ENCODE data around the gene HOXA1.

HOXA1 gene

GRCh38 chr7:27131390-27131819 lies 35.6 kb upstream of the HOXA1 start:
- FAIRE-seq: no peak

GRCh38 chr7:27130540-27131389 lies 35.0 kb upstream of the HOXA1 start, which contains the start of gene HOXA4:
TSS of gene HOXA4 (minus strand) at chr7:27130757. CDS start at chr7:27130733, 24 bp downstream.
- no peak for FAIRE-seq

DNA sequence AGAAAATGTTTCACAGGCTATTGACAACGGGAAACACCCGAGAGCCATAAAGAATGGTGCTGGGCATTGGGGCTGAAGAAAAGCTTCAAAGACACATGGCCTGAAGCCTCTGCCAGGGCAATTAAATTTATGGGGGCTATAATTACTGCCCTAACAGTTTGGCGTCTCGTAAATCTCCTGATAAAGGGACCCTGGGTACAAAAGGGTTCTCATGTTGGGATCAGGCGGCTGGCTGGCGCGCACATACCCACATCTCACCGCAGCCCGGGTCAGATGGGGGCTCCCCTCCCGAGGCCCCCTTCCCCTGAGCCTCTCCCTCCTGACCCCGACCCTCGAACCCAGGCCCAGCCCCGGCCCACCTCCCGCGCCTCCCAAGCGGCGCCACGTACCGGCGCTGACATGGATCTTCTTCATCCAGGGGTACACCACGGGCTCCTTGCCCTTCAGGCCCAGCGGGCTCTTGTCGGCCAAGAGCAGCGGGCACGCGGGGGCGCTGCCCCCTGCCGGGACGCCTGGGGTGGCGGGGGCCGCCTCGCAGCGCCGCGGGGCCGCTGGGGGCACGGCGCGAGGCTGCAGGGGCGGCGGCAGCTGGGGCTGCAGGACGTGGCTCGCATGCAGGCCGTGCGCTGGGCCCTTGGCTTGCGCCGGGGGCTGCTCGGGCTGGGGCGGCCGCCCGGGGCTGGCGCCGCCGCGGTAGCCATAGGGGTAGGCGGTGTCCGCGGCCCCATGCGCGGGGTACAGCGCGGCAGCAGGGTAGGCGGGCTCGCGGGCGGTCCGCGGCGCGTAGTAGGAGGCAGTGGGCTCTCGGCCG lies 34.1 kb upstream of the HOXA1 start:
- no peak for FAIRE-seq

DNA sequence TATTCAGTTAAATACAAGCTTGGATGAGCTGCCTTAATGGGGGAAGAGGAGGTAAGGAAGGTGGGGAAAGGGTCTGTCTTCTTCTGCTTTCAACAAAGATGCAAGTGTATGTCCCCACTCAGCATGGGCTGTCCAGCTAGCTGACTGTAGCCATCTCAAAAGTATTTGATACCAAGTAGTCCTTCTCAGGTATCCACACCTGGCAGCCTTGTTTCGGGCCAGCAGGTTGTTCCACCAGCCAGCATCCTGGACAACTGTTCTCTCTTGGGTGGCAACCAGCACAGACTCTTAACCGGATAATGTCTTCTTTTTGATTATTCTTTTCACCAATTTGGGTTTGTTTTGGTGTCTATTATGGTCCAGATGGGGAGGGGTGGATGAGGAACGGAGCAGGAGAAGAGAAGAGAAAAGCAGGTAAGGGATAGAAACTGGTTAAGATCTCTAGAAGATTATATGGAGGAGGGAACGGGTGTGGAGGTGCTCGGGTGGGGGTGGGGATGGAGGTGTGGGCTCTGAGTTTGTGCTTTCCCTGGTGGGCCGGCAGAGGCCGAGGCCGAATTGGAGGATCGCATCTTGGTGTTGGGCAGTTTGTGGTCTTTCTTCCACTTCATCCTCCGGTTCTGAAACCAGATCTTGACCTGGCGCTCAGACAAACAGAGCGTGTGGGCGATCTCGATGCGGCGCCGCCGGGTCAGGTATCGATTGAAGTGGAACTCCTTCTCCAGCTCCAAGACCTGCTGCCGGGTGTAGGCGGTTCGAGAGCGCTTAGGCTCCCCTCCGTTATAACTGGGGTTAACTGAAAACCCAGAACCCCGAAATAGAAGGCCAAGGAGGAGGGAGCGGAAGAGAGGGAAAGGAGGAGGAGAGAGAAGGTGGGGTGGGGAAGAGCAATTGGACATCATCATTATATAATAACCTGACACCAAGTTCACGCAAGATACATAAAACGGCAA lies 33.3 kb upstream of the HOXA1 start:
- FAIRE-seq: no peak

DNA sequence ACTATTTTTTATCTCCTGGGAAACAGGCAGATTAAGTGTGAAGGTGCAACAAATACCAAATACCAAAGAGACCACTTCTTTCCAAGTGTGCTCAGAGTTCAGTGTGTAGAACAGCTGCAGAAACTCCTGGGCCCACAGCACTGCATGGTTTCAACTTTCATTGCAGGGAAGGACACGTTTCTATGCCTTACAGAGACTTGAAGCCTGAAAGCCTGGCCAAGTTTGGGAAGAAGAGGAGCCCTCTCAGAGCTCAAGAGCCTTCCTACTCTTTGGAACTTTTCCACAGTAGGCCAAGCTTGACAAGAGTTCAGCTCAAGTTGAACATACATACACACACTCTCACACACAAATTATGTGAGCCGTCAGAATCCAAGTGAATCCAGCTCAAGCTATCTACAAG lies 32.2 kb upstream of the HOXA1 start:
- no peak for FAIRE-seq

DNA sequence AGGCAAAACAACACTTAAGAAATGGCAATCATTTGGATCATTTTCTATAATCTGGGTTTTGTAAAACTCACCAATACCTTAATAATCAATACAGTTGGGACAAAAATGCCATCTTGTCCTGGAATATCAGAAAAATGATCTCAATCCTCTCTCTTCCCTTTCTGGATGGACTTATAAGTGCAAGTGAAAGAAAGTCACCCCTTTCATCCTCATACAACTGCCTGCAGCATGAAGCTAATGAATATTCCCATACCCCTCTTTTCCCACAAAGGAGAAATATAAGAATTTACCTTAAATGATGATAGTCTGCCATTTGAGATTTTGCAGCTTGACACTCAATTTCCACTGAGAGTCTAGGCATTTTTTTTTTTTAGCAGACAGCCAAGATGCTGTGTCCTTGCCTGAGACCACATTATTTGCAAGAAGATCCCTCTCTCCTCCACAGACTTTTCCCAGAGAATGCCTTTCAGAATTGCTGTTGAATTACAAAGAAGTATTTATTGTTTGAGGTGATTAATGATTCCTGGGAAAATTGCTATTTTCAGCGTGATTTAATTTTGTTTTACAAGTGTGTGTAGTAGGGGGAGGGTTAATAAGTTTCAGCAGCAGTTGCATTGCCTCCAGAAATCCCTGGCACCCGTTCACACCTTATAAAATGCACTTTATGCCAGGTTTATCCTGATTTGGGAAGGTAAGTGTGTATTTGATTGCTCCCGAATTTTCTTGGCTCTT lies 31.0 kb upstream of the HOXA1 start:
- FAIRE-seq: no peak

GRCh38 chr7:27125986-27126394 lies 30.2 kb upstream of the HOXA1 start:
- no peak for FAIRE-seq

GRCh38 chr7:27124902-27125689 lies 29.3 kb upstream of the HOXA1 start:
- FAIRE-seq: no peak

- no peak for FAIRE-seq
These were observed 28.5 kb upstream of the HOXA1 start for GRCh38 chr7:27124096-27124901.

DNA sequence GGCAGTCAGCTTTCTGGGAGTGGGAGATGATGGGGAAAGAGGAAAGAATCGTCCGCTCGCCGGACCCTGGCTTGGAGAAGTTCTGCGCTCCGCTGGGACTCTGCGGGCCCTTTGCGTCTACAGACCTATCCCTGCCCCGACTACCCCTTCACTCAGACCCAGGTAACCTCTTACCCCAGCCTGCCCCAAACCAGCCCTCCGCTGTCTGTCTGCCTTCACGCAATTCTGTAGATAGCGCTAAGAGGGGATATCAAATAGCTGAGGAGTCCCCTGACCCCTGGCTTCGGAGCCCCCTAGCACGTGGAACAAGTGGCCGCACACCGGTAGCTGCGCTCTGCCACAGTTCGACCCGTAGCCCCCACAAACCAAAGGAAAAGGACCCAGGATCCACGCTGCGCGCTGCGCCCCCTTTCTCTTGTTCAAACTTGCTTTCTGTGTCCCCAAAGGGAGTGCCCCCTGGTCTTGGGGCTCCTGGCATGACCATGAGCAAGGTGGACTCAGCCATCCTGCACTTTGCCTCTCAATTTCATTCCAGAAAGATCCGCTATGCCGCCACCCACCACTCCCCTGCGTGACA lies 27.8 kb upstream of the HOXA1 start:
- no peak for FAIRE-seq

- no peak for FAIRE-seq
These were observed 27.2 kb upstream of the HOXA1 start for GRCh38 chr7:27123007-27123476.

GRCh38 chr7:27122077-27122910 lies 26.5 kb upstream of the HOXA1 start:
- FAIRE-seq: no peak

DNA sequence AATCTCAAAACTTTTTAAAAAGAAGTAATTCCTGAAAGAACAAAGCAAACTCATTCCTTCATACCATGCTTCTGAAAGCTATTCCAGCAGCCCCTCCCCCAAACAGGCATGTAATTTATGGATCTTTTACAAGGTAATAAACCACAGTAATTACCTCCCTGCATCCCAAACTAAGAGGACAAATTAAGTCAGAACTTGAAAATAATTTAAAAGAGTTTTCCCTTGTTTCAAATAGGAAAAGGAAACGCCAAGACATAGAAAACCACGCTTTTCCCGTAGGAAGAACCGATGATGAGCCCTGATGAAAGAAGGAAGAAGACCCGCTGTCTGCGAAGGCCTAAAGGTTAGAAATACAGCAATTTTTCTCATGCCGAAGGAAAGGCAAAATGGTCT lies 25.9 kb upstream of the HOXA1 start:
- FAIRE-seq: no peak

- FAIRE-seq: no peak
These were observed 23.7 kb upstream of the HOXA1 start for GRCh38 chr7:27119412-27119911.

DNA sequence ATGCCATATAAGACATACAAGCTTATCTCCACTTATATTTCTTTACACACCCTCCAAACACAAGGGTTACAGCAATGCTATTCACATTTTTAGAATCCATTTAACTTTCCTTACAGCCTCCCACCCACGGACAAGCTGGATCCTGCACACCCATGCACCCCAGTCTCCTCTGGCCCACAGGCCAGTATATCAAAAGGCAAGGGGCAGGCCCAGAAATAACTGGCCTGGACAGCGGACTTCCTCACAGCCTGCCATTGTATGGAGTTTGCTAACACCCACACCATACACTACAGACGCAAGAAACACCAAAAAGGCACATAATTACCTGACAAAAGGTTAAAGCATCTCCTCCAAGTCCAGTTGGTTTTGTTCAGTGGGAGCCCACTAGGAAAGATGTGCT lies 22.8 kb upstream of the HOXA1 start:
- no peak for FAIRE-seq

DNA sequence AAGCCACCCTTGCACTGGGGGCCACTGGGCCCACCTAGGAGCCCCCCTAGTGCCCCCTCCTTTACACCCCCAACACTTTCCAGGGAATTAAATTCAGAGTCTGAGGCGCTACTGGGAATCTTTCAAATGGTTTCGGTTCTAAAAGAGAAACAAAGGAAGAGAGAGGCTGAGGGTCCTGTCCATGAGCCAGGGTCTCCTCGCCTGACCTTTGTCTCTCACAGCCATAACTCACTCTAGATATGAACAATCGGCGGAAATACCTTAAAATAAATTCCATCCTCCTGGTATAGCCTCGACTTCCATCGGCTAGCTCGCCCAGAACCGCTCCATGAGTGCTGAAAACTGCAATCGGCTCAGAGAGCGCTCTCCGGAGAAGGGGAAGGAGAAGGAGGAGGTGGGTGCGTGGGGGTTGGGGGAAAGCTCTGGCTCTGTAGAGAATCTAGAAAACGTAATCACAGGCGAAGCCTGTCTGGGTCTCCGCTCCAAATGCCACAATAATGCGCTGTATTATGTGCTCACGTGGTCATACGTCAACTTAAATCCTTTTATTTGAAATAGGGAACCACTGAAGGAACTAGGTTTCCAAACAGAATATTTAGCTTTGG lies 22.2 kb upstream of the HOXA1 start:
- FAIRE-seq: no peak

DNA sequence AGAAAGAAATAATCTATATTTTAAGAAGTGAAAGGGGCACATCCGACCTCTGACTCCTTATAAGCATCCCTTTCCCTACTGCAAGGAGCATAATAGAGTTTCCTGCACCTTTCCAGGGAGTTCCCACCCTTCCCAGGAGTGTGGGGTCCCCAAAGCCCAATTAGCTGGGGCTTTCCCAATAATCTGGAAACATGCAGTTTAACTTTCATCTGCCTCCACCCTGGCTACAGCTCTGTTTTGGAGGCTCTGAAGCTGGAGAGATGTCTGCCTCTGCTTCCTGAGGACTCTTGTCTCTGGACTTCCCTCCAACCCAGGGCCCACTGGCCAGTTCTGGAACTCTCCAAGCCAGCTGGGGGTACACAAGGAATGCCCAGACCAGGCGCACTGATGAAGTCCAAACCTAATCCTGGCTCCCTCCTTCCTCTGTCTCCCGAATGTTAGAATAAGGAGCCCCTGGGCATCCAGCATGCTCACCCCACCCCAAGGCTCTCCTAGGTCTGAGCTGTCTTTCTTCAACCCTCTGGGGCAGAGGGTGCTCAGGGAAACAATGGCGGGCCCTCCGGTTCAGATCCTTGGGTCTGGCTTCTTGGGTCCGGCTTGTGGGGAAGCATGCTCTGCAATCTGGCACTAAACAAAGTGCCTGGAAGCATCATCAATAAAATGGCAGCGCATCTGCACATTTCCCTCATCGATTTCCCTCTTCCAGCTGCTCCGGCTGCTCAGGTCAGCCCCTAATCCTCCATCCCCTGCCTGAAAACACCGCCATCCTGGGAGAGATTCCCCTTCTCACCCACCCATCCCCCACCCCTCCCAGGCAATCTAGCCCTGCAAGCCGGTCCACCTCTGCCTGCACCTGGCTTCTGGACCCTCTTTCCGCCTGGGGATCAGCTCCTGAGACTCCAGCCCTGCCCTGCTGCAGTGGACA lies 21.4 kb upstream of the HOXA1 start:
- no peak for FAIRE-seq
